Rectal smooth muscle tissue (tissue), 1 donor: Measurements from ENCODE around the gene IL18BP.

ENCODE experiments used
- H3K27ac ChIP-seq: one replicate; pipeline ENCODE4 v1.7.0; 2013; ENCODE audit warnings: low read depth, low read length, inconsistent platforms
- H3K27me3 ChIP-seq: one replicate; pipeline ENCODE4 v1.7.0; 2013; ENCODE audit warnings: low read length; ENCODE audit not compliant: control insufficient read depth, insufficient read depth
- H3K36me3 ChIP-seq: one replicate; pipeline ENCODE4 v1.7.0; 2013; ENCODE audit warnings: low read length; ENCODE audit not compliant: control insufficient read depth, insufficient read depth
- H3K4me1 ChIP-seq: one replicate; pipeline ENCODE4 v1.7.0; 2013; ENCODE audit warnings: low read length; ENCODE audit not compliant: control insufficient read depth, insufficient read depth
- H3K4me3 ChIP-seq: one replicate; pipeline ENCODE4 v1.7.0; 2013; ENCODE audit warnings: low read length
- H3K9ac ChIP-seq: one replicate; pipeline ENCODE4 v1.7.0; 2013; ENCODE audit warnings: low read length

IL18BP gene

GRCh38 chr11:71998649-71999310 lies at the start of gene IL18BP:
Gene IL18BP, plus strand, starts transcription at chr11:71998909. Its CDS starts 1,076 bp downstream, at chr11:71999985.
- Histone ChIP-seq H3K27me3 (no peaks in the 10 kb centered on the region), H3K4me3 (peak within 1 kb of the TSS; percentile 50), H3K27ac (peak within 1 kb of the TSS; percentile 65), H3K36me3 (peaks cover 18% of the 10 kb centered on the region), H3K9ac (peak within 1 kb of the TSS; percentile 25), H3K4me1 (peaks cover 19% of the 10 kb centered on the region)

GRCh38 chr11:71949034-71949433 lies 49.7 kb upstream of the IL18BP start:
- Histone ChIP-seq H3K9ac (no peak overlapping the region), H3K27me3 (no peaks in the 10 kb centered on the region), H3K27ac (no peak overlapping the region), H3K4me1 (no peaks in the 10 kb centered on the region), H3K4me3 (no peak overlapping the region), H3K36me3 (no peaks in the 10 kb centered on the region)

- H3K4me1 ChIP-seq, result no peaks in the 10 kb centered on the region
- H3K36me3 ChIP-seq, result no peaks in the 10 kb centered on the region
- H3K4me3 ChIP-seq, result no peak overlapping the region
- H3K9ac ChIP-seq, result no peak overlapping the region
- H3K27me3 ChIP-seq, result no peaks in the 10 kb centered on the region
- H3K27ac ChIP-seq, result no peak overlapping the region
Measured at GRCh38 chr11:71951741-71952310, 46.9 kb upstream of the IL18BP start.

- peaks cover 7% of the 10 kb centered on the region for H3K36me3 ChIP-seq
- no peaks in the 10 kb centered on the region for H3K4me1 ChIP-seq
- no peak overlapping the region for H3K27ac ChIP-seq
- no peaks in the 10 kb centered on the region for H3K27me3 ChIP-seq
- H3K9ac ChIP-seq, result no peak overlapping the region
- no peak overlapping the region for H3K4me3 ChIP-seq
Measured at GRCh38 chr11:71955898-71956456, 42.7 kb upstream of the IL18BP start.

GRCh38 chr11:71962428-71963038 lies 36.2 kb upstream of the IL18BP start:
- Histone ChIP-seq H3K9ac (no peak overlapping the region), H3K36me3 (peaks cover 7% of the 10 kb centered on the region), H3K27ac (no peak overlapping the region), H3K4me3 (no peak overlapping the region), H3K4me1 (no peaks in the 10 kb centered on the region), H3K27me3 (no peaks in the 10 kb centered on the region)

GRCh38 chr11:71963468-71963867 lies 35.2 kb upstream of the IL18BP start:
- Histone ChIP-seq H3K36me3 (peaks cover 7% of the 10 kb centered on the region), H3K4me3 (no peak overlapping the region), H3K9ac (no peak overlapping the region), H3K4me1 (no peaks in the 10 kb centered on the region), H3K27me3 (no peaks in the 10 kb centered on the region), H3K27ac (no peak overlapping the region)

GRCh38 chr11:71964641-71965040 lies 34.1 kb upstream of the IL18BP start:
- no peak overlapping the region for H3K9ac ChIP-seq
- no peaks in the 10 kb centered on the region for H3K27me3 ChIP-seq
- H3K4me1 ChIP-seq, result no peaks in the 10 kb centered on the region
- H3K27ac ChIP-seq, result no peak overlapping the region
- H3K4me3 ChIP-seq, result no peak overlapping the region
- peaks cover 7% of the 10 kb centered on the region for H3K36me3 ChIP-seq

- Histone ChIP-seq H3K36me3 (no peaks in the 10 kb centered on the region), H3K27ac (no peak overlapping the region), H3K4me3 (no peak overlapping the region), H3K4me1 (no peaks in the 10 kb centered on the region), H3K9ac (no peak overlapping the region), H3K27me3 (no peaks in the 10 kb centered on the region)
Measured at GRCh38 chr11:71971680-71972079, 27.0 kb upstream of the IL18BP start.

GRCh38 chr11:71976551-71976950 lies 22.2 kb upstream of the IL18BP start:
- Histone ChIP-seq H3K9ac (no peak overlapping the region), H3K27me3 (no peaks in the 10 kb centered on the region), H3K4me1 (no peaks in the 10 kb centered on the region), H3K36me3 (no peaks in the 10 kb centered on the region), H3K4me3 (no peak overlapping the region), H3K27ac (no peak overlapping the region)

- Histone ChIP-seq H3K36me3 (no peaks in the 10 kb centered on the region), H3K9ac (no peak overlapping the region), H3K27ac (no peak overlapping the region), H3K4me3 (no peak overlapping the region), H3K27me3 (no peaks in the 10 kb centered on the region), H3K4me1 (no peaks in the 10 kb centered on the region)
Measured at GRCh38 chr11:71977090-71977489, 21.6 kb upstream of the IL18BP start.

GRCh38 chr11:71977743-71978418 lies 20.8 kb upstream of the IL18BP start:
- Histone ChIP-seq H3K36me3 (no peaks in the 10 kb centered on the region), H3K27me3 (no peaks in the 10 kb centered on the region), H3K4me1 (no peaks in the 10 kb centered on the region), H3K9ac (no peak overlapping the region), H3K27ac (no peak overlapping the region), H3K4me3 (no peak overlapping the region)

GRCh38 chr11:71979094-71979493 lies 19.6 kb upstream of the IL18BP start:
- no peaks in the 10 kb centered on the region for H3K36me3 ChIP-seq
- no peaks in the 10 kb centered on the region for H3K4me1 ChIP-seq
- no peak overlapping the region for H3K27ac ChIP-seq
- H3K4me3 ChIP-seq, result no peak overlapping the region
- H3K9ac ChIP-seq, result no peak overlapping the region
- no peaks in the 10 kb centered on the region for H3K27me3 ChIP-seq
